ENCODE data around the gene SMG9.
A peak's percentile ranks its signal among the peaks of the same experiment; 100 is the strongest.

The SMG9 gene

DNA sequence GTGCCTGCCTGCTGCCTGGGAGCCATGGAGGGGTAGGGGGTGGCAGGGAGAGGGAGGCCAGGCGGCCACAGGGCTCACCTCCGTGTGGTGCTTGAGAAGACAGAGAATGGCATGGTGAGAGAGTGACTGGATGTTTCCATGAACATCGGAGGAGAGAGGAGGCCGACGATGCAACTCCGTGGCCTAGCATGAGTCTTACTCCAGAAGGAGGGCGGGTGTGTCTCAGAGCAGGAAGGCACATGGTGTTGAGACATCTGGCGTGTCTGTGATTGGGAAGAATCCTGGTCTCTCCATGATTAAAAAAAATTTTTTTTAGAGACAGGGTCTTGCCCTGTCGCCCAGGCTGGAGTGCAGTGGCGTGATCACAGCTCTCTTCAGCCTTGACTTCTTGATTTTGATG, 33.8 kb downstream of the SMG9 start:
- DNase-seq: no peak

- DNase-seq: no peak
Observed at GRCh38 chr19:43719918-43720317, 34.8 kb downstream of the SMG9 start.

DNA sequence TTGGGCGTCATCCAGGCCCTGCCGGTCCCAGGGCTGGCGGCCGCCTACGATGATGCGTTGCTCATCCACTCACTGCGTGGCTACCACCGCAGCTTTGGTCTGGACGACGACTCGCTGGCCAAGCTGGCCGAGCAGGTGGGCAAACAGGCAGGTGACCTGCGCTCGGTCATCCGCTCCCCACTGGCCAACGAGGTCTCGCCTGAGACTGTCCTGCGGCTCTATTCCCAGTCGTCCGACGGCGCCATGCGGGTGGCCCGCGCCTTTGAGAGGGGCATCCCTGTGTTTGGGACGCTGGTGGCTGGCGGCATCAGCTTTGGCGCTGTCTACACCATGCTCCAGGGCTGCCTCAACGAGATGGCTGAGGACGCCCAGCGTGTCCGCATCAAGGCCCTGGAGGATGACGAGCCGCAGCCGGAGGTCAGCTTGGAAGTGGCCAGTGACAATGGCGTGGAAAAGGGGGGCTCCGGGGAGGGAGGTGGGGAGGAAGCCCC, 35.3 kb downstream of the SMG9 start:
- DNase-seq: no peak

GRCh38 chr19:43718627-43719377, 36.0 kb downstream of the SMG9 start:
- DNase-seq: no peak

DNA sequence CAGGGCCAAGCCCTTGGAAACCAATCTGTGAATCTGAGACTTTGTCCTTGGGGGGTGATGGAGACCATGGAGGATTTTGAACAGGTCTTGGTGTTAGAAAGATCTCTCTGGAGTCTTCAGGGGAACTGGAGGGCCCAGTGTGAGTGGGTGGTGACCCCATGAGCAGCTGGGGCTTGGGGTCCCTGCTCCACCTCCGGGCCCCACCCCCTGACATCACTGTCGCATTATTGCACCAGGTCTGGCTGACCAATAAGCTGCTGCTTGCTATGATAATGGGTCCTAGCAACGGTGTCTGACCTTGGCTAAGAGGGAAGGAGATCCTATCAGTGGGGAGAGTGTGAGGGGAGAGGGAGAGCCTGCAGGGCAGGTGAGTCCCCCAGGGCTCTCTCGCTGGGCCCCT, 39.0 kb downstream of the SMG9 start, which contains the start of gene IRGC:
Gene IRGC, plus strand, starts transcription at position 301 of the 400 bp plus-strand sequence. CDS start 2,483 bp downstream, outside the sequence.
- no peak for DNase-seq

DNA sequence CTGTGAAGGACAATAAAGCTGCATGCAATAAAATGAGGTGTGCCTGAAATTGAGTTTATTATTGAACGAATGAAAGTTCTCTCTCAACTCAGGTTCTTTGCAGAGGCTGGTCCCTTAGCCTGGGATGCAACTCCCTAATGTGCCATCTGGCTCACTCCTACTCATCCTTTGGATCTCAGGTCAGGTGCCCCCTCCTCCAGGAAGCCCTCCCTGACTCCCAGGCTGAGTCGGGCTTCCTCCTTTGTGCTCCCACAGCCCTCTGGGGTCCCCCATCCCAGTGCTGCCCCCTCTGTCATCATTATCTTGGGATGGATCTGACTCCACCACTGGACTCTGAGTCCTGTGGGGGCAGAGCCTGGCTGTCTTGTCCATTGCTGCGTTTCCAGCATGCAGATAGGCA, 41.6 kb downstream of the SMG9 start:
- no peak for DNase-seq

- no peak for DNase-seq
Observed at GRCh38 chr19:43711751-43712355, 42.9 kb downstream of the SMG9 start.

- no peak for DNase-seq
Observed at GRCh38 chr19:43708716-43709115, 46.0 kb downstream of the SMG9 start.

- no peak for DNase-seq
Observed at GRCh38 chr19:43707158-43707712, 47.5 kb downstream of the SMG9 start.

GRCh38 chr19:43705729-43706128, 49.0 kb downstream of the SMG9 start:
- DNase-seq: no peak

DNA sequence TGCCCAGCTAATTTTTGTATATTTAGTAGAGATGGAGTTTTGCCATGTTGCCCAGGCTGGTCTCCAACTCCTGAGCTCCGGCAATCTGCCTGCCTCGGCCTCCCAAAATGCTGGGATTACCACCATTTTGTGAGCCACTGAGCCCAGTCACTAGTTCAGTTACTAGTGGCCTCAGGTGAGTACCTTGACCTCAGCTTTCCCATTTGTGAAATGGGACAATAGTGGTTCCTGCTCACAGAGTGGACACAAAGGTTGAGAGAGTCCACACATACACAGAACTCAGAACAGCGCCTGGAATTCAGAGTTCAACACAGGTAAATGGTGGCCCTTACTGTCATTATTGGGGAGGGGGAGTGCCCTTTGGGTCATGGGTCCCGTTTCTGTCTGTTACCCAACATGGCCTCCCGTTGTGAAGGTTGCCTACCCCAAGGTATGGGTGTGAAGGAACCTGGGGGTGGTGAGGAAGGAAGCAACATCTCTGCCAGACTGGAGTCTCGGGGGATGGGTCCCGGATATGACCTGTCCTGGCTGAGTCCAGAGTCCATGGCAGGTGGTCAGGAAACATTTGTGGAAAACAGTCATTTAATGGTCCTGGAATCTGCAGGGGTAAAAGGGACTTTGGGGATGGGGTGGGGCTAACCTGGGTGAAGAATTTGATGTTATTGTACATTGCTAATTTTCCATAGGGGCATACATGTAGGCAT, 50.6 kb downstream of the SMG9 start:
- no peak for DNase-seq

GRCh38 chr19:43700395-43701000, 54.3 kb downstream of the SMG9 start:
- peak; percentile 29 for DNase-seq

GRCh38 chr19:43699506-43700394, 55.0 kb downstream of the SMG9 start:
- DNase-seq: no peak

GRCh38 chr19:43697295-43697694, 57.5 kb downstream of the SMG9 start:
- no peak for DNase-seq

GRCh38 chr19:43695985-43696704, 58.6 kb downstream of the SMG9 start:
- no peak for DNase-seq

DNA sequence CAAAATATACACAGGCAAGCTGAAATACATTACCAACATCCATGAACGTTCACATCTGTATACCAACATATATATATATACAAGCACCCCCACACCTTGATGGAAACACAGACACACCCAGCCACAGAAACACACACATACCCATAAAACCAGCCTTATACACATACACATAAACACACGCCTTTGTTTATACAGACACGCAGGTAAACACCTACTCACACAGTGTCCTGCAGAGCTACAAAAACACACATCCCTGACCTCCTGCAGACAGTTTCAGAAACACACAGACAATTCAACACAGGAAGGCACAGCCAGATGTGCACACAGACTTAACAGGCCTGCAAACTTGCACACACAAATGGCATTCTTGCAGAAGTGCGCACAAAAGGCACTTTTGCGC, 60.2 kb downstream of the SMG9 start:
- no peak for DNase-seq

DNA sequence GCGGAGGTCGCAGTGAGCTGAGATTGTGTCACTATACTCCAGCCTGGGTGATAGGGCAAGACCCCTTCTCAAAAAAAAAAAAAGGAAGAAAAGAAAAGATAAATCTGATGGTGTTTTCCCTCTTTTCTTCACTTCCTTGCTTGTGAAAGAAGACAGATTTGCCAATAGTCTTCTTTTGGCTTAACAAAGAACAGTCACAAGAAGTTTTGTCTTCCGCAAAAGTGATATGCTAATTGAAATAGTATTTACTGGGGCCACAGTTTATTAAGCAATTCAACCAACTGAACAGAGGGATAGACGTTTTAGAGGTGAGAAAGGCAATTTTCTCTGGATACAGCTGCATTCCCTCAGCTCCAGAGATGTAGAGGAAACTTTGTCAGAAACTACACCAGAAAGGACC, 61.9 kb downstream of the SMG9 start:
- DNase-seq: no peak

DNA sequence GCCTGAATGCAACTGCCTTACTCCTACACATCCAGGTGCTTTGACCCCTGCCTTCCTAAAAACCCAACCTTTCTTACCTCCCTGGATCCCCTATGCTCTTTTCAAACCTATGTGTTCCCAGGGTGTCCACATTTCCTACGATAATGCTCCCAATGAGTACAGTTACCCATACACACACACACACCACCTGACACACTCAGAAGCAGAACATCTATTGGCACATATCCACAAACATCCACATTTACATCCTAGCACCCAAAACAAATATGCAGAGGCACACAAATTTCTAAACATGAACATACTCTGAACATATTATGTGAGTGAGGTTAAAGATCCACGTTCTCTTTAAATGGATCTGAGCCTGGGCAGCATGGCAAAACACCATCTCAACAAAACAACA, 62.4 kb downstream of the SMG9 start:
- no peak for DNase-seq

GRCh38 chr19:43691755-43692154, 63.0 kb downstream of the SMG9 start:
- no peak for DNase-seq

- DNase-seq: no peak
Observed at GRCh38 chr19:43690890-43691289, 63.9 kb downstream of the SMG9 start.

- no peak for DNase-seq
Observed at GRCh38 chr19:43690444-43690843, 64.3 kb downstream of the SMG9 start.
